Measurements from ENCODE around the gene ZFYVE28.

ZFYVE28 gene

DNA sequence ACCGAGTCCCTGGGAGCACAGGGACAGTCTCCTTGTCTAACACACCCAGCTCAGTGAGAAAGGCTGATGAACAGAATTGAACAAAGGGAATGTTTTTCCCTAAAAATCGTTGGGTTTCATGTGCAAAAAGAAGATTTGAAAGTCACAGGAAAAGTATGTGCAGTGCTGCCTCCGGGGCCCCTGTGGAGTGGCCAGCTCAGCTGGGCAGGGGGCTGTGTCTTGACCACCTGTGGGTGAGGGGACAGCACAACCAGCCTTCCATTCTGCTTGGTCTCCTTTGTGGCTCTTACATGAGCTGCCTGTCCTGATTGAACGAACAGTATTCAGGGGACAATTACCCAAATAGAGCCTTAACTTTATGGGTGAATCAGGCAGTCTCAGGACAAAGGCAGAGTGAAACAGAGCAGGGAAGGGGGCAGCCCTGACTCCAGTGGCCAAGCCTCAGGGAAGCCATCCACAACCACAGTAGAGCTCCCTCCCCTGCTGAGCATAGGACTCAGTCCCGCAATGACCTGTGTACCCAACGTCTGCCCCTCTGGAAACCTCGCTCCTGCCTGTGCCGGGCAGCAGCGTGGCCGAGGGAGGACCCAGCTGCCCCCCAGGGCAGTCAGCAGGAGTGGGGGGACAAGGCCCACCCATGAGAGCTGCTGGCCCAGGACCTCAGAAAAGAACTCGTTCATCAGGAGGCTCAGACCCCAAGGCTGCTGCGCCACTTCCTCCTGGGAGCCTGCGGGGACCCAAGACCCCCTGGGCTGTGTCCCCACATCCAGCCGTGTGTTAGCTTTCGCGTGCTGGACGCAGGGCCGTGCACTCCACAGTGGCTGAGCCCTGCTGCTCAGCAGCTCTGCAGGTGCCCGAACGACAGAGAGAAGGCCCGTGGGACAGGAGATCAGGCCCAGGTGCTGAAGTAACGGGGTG is 96.9 kb downstream of the ZFYVE28 start:
- TF ChIP-seq, protein P1, sequence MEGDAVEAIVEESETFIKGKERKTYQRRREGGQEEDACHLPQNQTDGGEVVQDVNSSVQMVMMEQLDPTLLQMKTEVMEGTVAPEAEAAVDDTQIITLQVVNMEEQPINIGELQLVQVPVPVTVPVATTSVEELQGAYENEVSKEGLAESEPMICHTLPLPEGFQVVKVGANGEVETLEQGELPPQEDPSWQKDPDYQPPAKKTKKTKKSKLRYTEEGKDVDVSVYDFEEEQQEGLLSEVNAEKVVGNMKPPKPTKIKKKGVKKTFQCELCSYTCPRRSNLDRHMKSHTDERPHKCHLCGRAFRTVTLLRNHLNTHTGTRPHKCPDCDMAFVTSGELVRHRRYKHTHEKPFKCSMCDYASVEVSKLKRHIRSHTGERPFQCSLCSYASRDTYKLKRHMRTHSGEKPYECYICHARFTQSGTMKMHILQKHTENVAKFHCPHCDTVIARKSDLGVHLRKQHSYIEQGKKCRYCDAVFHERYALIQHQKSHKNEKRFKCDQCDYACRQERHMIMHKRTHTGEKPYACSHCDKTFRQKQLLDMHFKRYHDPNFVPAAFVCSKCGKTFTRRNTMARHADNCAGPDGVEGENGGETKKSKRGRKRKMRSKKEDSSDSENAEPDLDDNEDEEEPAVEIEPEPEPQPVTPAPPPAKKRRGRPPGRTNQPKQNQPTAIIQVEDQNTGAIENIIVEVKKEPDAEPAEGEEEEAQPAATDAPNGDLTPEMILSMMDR (IDR thresholded peaks at IDR 0.05; ENCODE audit: low read length, missing control alignments), result no peak
- H3K4me3 ChIP-seq (replicated peaks; ENCODE audit: low read depth, low read length), result no peak overlapping the region
- DNase-seq (ENCODE audit: low read depth), result no peak

DNA sequence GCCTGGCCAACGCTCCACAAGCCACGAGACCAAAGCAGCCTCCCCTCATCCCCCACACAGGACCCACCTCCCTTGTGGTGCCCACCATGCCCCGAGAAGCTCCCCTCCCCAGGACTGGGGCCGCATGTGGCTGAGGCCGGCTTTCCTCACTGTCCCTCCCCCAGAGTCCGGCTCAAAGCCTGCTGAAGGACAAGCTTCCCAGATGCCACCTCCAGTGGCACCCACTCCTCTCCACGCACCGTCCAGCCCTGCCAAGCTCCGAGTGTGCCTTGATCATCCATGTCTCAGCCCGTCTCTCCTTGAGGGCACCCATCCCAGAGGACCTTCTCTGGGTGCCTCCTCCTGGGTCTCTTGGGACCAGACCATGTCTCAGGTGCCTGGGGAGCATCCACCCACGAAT is 97.7 kb downstream of the ZFYVE28 start:
- TF ChIP-seq, protein P1 (IDR thresholded peaks at IDR 0.05; ENCODE audit: low read length, missing control alignments), result no peak
- no peak overlapping the region for H3K4me3 ChIP-seq (replicated peaks; ENCODE audit: low read depth, low read length)
- DNase-seq (ENCODE audit: low read depth), result no peak

DNA sequence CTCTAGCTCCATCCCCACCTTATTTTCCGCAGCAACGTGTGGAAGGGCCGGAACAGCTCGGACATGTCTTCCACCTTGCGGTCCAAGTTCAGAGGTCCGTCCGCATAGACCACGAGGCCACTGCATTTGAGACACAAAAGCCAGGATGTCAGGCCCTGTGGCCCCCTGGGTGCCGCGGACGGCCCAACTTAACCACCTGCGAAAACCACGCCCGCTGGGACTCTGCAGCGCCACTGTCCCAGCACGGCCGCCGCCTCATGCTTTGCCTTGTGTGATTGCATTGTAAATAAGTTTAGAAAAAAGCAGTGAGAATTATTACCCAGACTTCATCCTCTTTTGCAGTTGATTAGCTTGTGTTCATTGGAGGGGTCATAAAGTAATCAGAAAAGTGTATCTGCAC is 98.3 kb downstream of the ZFYVE28 start:
- DNase-seq (ENCODE audit: low read depth), result no peak

DNA sequence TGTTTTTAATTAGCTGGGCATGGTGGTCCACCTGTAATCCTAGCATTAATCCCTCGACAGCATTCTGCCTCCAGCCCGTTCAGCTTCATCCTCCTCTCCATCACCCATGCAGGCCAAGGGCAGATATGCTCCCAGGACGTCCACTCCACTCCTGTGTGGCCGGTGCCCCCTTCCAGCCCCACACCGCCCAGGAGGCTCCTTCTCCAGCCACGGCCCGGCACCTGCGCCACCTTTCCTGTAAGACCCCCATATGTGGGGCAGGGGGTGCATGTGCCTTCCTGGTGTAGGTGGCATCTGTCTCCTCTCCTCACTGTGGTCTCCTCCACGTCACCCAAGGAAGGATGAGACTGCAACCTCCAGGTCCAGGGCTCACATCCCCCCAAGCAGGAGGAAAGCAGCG is 99.6 kb downstream of the ZFYVE28 start:
- TF ChIP-seq, protein P1 (IDR thresholded peaks at IDR 0.05; ENCODE audit: low read length, missing control alignments), result no peak
- no peak for DNase-seq (ENCODE audit: low read depth)
- no peak overlapping the region for H3K4me3 ChIP-seq (replicated peaks; ENCODE audit: low read depth, low read length)

More for the DNA sequence above, 98.3 kb downstream of the ZFYVE28 start:
- H3K4me3 ChIP-seq (replicated peaks; ENCODE audit: low read depth, low read length), result no peak overlapping the region
- TF ChIP-seq, protein P1 (IDR thresholded peaks at IDR 0.05; ENCODE audit: low read length, missing control alignments), result no peak

DNA sequence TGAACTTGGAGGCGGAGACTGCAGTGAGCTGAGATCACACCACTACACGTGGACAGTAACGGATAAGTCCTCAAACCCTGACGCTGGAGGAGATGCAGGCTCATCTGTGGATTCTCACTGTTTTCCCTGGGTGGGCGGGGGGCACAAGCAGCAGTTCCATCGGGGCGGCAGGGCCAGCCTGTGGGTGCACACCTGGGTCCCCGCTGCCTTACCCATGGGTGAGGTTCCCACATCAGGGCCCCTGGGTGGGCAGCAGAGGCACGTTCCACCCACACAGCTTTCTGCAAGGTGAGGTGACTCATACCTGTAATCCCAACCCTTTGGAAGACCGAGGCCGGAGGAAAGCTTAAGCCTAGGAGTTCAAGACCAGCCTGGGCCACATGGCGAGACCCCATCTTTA is 100.0 kb downstream of the ZFYVE28 start:
- TF ChIP-seq, protein P1 (IDR thresholded peaks at IDR 0.05; ENCODE audit: low read length, missing control alignments), result no peak
- no peak overlapping the region for H3K4me3 ChIP-seq (replicated peaks; ENCODE audit: low read depth, low read length)
- DNase-seq (ENCODE audit: low read depth), result no peak

DNA sequence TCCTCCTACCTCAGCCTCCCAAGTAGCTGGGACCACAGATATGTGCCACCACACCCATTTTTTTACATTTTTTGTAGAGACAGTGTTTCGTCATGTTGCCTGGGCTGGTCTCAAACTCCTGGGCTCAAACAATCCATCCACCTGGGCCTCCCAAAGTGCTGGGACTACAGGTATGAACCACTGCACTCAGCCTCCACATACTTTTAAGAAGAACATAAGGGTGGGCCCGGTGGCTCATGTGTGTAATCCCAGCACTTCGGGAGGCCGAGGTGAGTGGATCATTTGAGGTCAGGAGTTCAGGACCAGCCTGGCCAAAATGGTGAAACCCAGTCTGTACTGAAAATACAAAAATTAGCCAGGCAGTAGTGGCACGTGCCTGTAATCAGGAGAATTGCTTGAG is 105.1 kb downstream of the ZFYVE28 start:
- no peak overlapping the region for H3K4me3 ChIP-seq (replicated peaks; ENCODE audit: low read depth, low read length)
- TF ChIP-seq, protein P1 (IDR thresholded peaks at IDR 0.05; ENCODE audit: low read length, missing control alignments), result no peak
- DNase-seq (ENCODE audit: low read depth), result no peak
